DMS 273 (cell line): ENCODE data around the gene DNAJC15.
A peak's percentile ranks its signal among the peaks of the same experiment; 100 is the strongest.

ENCODE experiments used
- DNase-seq: peaks from one replicate; lab custom pipeline; 2025; ENCODE audit not compliant: unreplicated experiment; lab: John Stamatoyannopoulos, UW

Gene DNAJC15

DNA sequence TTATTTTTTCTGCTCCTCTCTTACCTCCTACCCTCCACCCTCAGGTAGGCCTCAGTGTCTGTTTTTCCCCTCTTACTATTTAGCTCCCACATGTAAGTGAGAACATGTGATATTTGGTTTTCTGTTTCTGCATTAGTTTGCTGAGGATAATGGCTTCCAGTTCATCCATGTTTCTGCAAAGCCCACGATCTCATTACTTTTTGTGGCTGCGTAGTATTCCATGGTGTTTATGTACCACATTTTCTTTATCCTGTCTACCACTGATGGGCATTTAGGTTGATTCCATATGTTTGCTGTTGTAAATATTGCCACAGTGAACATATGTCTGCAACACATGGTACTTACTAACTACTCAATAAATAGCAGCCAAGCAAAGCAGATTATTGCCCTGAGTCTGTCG lies 56.8 kb downstream of the DNAJC15 start:
- DNase-seq = no peak

DNA sequence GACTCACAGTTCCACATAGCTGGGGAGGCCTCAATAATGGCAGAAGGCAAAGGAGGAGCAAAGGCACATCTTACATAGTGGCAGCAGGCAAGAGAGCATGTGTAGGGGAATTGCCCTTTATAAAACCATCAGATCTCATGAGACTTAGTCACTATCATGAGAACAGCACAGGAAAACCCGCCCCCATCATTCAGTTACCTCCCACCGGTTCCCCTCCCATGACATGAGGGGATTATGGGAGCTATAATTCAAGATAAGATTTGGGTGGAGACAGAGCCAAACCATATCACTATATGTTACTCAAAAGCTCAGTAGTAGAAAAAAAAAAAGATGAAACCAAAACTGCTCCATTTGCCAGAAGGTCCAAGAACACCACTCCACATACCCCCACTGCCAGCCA lies 58.5 kb downstream of the DNAJC15 start:
- DNase-seq = no peak

DNA sequence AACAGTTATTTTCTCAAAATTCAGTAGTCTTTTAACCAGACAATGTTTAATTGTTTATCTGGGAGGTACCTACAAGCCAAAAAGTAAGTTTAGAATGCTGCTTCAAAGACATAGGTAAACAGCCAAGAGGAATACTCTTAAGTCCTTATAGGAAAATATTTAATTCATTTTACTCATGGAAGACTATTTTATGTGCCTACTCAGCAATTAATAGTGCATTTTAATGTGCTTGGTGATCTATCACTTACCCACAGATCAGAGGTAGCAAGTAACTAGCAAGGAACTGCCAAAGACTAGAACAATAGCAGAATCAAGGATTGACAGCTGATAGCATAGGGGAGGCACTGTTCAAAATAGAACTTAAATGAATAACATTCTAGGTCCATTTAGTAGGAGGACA lies 60.4 kb downstream of the DNAJC15 start:
- no peak for DNase-seq

DNA sequence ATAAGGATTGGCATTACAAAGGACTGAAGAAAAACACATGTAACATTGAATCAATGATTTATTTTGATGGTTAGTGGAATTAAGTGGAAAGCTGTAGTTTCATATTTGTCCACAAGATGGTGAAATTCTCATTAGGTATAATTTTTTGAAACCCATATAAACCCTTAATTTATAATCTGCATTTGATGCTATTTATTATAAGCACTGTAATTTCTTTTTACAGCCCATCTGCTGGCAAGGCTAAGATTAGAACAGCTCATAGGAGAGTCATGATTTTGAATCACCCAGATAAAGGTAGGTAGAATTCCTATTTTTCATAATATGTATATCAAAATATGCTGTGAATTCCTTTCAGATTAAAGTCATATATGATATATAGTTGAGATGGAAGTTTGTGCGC lies 62.2 kb downstream of the DNAJC15 start:
- DNase-seq = peak; percentile 84

DNA sequence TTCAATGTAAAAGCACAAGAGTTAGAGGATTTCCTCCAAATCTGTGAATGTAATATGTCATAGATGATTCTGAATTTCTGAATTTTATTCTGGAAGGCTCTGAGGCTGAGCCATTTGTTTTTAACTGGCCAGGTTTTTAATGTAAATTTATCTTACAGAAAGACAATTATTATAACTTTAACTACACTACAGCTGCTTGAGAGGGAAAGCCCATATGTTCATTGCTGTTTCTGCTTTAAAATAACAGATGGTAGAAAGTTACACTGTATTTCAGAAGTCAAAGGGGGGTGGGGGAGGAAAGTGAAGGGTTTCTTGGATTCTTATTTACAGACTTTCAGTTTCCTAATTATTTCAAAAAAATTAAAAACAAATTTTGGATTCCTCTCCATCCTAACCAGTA lies 62.8 kb downstream of the DNAJC15 start:
- peak; percentile 88 for DNase-seq

DNA sequence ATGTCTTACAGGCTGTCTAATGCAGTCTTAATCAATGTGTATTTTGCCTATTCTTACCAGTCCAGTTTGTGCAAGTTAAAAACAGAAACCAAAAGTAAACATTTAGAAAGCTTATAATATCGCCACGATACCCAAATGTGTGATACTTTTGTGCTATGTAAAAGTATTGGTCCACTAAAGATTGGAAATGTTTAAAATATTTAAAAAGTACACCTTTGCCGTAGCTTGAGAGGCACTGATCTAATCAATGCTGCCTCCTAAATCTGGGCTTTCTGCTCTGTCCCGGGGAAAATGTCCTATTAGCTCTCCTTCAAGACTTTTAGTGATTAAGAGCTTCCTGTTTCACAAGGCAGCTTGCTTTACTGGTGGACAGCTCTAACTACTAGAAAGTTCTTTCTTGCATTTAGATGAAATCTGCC lies 64.7 kb downstream of the DNAJC15 start:
- peak; percentile 36 for DNase-seq

DNA sequence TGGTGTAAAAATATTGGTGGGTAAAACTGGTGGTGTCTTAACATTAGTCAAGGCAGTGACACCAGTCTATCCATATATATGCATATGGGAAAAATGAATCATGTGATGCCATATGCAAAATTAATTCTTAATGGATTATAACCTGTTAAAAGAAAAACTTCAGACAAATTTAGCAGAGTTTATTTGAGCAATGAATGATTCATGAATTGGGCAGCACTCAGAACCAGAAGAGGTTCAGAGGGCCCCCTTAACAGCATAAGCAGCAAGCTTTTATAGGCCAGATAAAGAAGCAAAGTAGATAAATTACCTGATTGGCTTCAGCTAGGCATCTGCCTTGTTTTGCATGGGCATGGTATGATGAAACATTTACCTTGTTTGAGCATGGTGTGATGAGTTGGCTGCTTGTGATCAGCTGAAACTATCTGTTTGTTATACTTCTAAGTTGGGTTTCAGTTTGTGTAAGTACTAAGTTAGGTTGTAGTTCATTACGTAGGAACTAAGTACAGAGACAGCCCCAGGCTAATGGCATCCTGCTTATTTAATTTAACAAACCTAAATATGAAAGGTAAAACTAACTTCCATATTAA lies 66.6 kb downstream of the DNAJC15 start:
- no peak for DNase-seq

DNA sequence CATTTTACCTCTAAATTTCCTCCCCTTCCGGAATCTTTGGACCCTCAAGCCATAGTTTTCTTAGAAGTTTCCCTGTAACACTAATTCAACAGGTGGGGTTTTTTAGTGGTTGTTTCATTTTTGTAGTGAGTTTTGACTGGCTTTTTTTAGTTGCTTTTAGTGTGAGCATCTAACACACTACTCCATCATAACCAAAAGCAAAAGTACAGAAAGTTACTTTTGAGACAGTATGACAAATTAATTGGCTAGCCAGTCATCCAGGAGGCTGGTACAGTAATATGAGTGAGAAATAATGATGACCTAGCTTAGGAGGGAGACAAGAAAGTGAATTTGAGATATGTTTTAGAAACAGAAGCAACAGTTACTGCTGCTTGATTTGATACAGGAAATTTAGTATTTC lies 71.5 kb downstream of the DNAJC15 start:
- DNase-seq = no peak

DNA sequence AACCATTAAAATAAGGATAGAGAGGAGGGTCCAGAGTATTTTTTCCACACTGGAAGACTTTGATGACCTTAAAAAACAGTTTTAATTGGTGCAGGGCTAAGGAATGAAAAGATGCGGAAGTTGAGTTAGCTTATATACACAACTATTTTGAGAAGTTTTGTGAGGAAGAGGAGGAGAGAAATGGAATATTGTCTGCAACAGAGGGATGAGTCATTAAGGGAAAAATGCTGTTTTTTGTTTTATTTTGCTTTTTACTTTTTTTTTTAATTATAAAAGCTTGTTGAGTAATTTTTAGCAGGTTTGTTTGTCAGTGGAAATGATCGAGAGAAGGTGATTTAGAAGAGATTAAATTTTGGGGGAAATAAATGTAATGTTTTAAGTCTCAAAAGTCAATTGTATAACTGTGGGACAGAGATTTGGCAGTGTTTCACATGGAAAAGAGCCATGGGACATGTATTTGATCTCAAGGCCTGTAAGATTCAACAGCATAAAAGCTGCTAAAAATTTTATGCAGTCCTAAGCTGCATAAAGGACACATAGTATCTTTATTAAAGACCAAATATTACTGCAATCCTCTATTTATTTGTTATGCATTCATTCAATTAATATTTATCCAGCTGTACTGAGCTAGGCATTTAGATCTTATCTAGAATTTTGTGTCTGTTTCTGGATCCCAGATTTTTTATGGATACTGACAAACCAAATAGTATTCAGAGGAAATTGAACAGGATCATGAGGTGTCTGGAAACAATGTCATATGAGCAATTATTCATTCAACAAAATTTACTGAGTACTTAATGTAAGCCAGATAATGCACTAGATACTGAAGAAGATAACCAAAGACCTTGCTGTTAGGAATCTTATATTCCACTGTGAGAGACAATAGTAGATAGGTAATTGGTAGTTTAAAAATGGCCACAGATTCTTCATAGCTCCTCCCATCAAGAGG lies 72.7 kb downstream of the DNAJC15 start:
- peak; percentile 11 for DNase-seq

DNA sequence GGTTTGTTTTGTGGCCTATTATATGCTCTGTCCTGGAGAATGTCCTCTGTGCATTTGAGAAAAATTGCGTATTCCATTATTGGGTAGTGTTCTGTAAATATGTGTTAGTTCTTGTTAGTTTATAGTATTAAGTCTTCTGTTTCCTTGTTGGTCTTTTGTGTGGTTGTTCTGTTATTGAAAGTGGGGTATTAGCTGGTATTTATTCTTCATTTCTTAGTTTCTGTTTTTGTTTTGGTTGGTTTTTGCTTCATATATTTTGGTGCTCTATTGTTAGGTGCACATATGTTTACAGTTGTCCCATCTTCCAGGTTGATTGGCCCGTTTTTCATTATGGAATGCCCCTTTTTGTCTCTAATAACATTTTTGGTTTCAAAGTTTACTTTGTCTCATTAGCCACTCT lies 77.3 kb downstream of the DNAJC15 start:
- DNase-seq = no peak

DNA sequence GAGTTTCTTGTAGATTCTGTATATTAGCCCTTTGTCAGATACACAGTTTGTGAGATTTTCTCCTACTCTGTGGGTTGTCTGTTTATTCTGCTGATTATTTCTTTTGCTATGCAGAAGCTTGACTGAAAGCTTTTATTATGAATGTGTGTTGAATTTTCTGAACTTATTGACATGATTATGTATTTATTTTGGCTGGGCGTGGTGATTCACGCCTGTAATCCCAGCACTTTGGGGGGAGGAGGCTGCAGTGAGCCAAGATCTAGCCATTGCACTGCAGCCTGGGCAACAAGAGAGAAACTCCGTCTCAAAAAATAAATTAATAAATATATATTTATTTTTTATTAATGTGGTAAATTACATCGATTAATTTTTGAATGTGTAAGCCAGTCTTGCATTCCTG lies 78.9 kb downstream of the DNAJC15 start:
- no peak for DNase-seq

DNA sequence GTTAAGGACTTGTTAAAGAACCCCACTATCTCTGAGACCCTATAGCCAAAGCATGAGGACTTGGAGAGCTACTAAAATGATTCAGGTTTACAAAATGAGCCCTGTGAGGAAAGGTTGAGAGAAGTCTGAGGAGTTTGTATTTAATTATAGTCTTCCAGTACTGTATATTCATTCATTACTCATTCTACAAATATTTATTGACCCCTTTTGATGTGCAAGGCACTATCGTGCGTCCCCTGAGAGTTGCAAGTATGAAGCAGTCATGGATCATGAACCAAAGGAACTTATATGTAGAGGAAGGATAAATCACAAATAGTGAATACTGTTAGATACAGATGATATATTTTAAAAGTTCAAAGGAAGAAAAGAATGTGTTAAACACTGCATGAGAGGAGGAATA lies 84.4 kb downstream of the DNAJC15 start:
- no peak for DNase-seq

DNA sequence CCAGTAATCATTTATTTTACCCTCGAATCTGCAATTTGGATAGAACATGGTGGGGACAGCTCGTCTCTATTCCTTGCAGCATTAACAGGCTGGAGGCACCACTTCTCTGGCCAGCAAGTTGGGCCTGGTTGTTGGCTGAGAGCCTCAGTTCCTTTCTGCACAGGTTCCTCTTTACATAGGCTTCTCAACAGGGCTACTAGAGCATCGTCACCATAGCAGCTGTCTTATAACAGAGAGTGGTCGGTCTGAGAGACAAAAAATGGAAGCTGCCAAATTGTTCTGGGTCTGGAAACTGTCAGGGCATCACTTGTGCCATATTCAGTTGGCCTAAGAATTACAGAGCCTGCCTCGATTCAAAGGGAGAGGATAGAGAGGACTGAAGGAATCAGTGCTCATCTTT lies 86.7 kb downstream of the DNAJC15 start:
- DNase-seq = peak; percentile 13

DNA sequence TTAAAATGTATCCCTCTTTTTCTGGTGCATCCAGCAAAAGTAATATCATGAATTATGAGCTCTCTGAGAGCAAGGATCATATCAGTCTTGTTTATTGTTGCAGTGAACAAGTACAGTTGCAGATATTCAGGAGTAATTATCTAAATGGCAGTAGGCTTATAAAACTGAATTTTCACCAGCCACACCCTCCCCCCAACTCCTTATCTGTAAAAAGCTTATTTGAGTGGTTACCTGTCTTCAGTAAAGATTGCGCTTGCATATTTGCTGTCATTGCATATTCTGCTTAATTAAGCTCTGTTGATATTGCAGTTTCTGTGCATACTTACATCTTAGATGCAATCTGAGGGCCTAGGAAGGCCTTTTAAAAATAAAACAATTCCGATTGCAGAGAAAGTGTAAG lies 87.3 kb downstream of the DNAJC15 start:
- no peak for DNase-seq

DNA sequence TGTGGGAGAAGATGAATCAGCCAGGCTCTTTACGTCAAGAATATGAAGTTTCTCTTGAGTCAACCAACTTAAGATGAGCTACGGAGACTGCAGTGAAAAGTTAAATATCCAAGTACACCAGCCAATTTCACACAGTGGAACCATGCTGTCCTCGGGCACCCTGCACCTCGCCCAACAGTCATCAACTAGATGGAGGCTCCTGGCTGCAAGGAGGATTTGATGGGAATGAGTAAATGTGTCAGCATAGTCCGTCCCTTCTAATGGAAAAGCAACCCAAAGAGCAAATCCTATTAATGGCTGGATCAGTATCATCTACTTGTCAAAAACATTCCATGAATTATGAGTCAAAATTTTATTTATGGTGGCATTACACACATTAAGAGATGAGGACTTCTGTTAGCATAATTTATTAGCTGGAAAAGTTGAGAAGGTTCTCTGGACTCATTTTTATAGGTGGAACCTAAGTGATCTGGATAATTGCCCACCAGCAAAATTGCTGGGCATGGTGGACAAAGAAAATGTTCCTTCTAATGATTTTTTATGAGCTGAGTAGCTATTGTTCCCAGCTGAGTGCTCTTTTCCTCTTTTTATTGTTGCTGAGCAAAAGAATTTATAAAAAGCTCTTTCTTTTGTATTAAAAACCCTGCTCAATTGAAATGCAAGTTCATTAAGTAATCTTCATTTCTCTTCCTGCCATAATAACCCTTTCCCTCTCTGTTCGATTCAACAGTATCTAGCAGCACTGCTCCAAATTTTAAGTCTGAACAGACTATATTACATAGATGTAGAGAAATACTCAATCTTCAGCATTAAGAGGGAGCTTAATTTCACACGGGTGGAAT lies 88.4 kb downstream of the DNAJC15 start:
- no peak for DNase-seq

DNA sequence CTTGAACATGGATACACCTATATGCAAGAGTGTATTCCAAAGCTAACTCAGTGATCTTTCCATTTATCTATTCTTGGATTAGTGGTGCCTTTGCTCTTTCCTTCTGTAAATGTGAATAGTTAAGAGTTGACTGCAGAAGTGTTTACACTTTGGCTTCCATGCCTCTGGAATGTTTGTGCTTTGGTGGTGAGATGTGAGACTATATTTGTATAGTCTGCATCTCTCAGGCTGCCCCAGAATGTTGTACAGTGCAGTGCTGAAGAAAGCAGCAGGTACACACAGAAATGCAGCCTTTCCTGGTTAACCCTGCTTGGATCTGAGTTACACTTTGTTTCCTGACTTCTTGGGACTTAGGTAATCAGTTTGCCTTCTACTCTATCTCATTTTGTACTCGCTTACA lies 90.2 kb downstream of the DNAJC15 start:
- no peak for DNase-seq

DNA sequence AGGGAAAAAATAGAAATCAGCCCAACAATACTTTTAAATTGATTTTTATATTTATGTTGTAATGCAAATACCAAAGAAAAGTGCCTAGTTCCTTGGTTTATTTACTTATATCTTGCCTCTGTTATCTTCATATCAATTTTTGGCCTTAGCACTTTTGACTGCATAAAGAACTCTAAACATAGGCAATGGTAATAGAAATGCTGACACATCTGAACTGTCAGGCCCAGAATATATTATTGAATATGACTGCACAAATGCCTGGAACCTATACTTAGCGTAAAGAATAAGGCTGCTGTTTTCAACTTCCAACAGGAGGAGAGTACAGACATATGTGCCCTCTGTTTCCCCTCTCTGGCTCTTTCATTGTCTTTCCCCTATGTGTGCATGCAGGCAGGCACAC lies 91.1 kb downstream of the DNAJC15 start:
- no peak for DNase-seq

DNA sequence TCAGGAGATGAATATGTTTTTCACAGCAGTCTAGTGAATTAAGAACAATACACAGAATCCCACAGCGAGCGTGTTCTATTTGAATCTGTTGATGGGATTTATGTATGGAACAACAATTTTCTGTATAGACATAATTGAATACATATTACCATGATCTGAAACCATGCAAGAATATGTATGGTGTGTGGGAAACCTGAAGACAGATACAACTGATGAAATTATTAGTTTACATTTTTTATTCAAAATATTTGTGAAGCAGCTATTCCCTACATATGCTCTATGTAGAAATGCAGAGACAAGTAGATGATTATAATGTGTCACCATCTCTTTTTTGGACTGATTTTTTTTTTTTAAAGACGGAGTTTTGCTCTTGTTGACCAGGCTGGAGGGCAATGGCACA lies 91.8 kb downstream of the DNAJC15 start:
- no peak for DNase-seq

DNA sequence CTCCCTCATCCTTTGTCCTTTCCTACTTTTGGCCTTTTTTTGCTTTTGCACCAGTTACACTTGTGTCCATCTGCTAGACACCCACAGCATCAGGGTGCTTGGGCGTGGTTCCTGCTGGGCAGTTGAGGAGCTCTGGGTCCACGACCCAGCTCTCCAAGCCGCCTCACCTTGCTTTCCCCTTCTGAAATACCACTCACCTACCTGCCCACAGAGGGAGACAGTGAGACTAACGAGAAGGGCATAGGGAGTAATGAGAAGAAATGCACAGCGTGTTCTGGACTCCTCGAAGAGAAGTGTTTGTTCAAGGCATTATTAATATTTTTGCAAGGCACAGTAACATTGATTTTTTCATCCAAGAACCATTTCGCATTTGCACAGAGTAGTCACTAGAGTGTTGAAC lies 92.9 kb downstream of the DNAJC15 start:
- no peak for DNase-seq

DNA sequence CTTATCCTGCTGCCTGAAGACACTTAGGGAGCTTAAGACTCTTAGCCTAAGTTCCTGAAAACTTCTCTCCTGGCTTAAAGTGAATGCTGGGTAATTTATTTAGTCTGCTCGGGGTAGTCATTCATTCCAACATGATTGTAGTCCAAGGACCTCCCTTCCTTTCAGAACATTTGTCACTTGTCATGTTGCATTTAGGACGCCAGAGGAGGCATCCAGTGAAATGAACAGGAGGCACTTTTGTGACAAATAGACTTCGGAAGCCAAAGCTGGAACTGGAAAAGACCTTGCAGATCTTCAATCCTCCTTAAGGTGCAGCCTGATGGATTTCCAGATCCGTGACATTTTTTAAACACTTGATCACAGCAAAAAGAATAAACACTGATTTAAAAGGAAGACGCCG lies 95.1 kb downstream of the DNAJC15 start:
- DNase-seq = no peak

DNA sequence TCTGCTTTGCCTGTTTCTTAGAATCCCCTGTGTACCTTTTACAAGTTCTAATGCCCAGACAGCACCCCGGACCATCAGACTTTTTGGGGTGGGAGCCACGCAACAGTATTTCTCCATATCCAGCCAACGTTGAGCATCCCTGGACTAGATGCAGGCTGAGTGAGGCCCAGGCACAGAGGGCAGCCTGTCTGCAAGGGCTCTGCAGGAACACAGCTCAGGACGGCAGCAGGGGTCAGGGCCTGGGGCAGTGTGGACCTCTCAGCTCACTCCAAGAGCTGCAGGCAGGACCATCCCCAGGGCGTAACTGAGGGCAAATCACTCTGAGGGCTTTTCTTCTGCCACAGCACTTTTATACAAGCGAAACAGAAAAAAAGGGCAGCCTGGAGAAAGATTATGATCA lies 95.8 kb downstream of the DNAJC15 start:
- DNase-seq = no peak

DNA sequence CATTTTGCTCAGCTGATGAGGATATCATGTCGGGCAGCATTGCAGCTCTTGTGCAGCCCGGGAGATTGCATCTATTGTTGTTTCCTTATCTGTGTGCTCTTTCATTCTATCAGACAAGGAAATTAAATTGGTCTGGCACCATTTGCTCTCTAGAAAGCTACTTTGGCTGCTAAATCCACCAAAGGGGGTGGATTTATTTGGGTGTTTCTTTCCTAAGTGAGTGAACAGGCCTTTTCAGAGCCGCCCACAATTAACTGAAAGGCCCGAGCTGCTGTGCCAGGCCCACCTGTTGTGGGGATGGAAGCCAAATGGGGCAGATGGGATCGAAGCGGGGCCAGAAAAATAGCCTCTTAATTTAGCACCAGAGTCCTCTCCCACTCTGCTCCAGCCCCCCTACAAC lies 99.4 kb downstream of the DNAJC15 start:
- DNase-seq = peak; percentile 92
